DOHH2 (cell line): ENCODE data around the gene PDE1C.

Experiments
- H3F3A ChIP-seq: fragments of 200-600 bp; sonication (generic), shearing (Covaris generic); 2 replicates; pipeline ENCODE4 v1.6.0; 2016; ENCODE audit warnings: antibody characterized with exemption, mild to moderate bottlenecking; ENCODE audit not compliant: control insufficient read depth, insufficient read depth
- H3K27ac ChIP-seq: fragments of 200-600 bp; sonication (generic); 2 replicates; pipeline ENCODE4 v1.5.1; 2014; ENCODE audit warnings: low read depth, mild to moderate bottlenecking, low read length, moderate library complexity
- H3K27me3 ChIP-seq: fragments of 200-600 bp; sonication (generic); 2 replicates; pipeline ENCODE4 v1.6.1; 2014; ENCODE audit warnings: mild to moderate bottlenecking, low read length, mixed read lengths; ENCODE audit not compliant: control insufficient read depth
- H3K36me3 ChIP-seq: fragments of 200-600 bp; sonication (generic); 2 replicates; pipeline ENCODE4 v1.6.1; 2014; ENCODE audit warnings: mild to moderate bottlenecking, low read length, moderate library complexity, mixed read lengths; ENCODE audit not compliant: control insufficient read depth
- H3K4me1 ChIP-seq: fragments of 200-600 bp; sonication (generic); 2 replicates; pipeline ENCODE4 v1.6.1; 2014; ENCODE audit warnings: mild to moderate bottlenecking, low read length, mixed read lengths; ENCODE audit not compliant: control insufficient read depth
- H3K4me2 ChIP-seq: fragments of 200-600 bp; sonication (generic); 2 replicates; pipeline ENCODE4 v1.6.0; 2014; ENCODE audit warnings: mild to moderate bottlenecking, low read length, moderate library complexity
- H3K4me3 ChIP-seq: fragments of 200-600 bp; sonication (generic); 2 replicates; pipeline ENCODE4 v1.5.1; 2014; ENCODE audit warnings: mild to moderate bottlenecking, low read length, mixed read lengths
- H3K79me2 ChIP-seq: fragments of 200-600 bp; sonication (generic); 2 replicates; pipeline ENCODE4 v1.6.1; 2014; ENCODE audit warnings: mild to moderate bottlenecking, low read length, mixed read lengths; ENCODE audit not compliant: control insufficient read depth
- H3K9me2 ChIP-seq: fragments of 200-600 bp; sonication (generic); replicated peaks from 2 replicates; pipeline ENCODE4 v1.6.1; 2014; ENCODE audit warnings: mild to moderate bottlenecking, low read length, mixed read lengths; ENCODE audit not compliant: control insufficient read depth
- H3K9me3 ChIP-seq: fragments of 200-600 bp; sonication (generic); 2 replicates; pipeline ENCODE4 v1.6.1; 2014; ENCODE audit warnings: antibody characterized with exemption, low read length, mixed read lengths; ENCODE audit not compliant: control insufficient read depth, insufficient read depth
- H4K20me1 ChIP-seq: fragments of 200-600 bp; sonication (generic); 2 replicates; pipeline ENCODE4 v1.6.0; 2014; ENCODE audit warnings: low read depth, mild to moderate bottlenecking, antibody characterized with exemption, low read length, moderate library complexity; ENCODE audit not compliant: control insufficient read depth, insufficient read depth
- CTCF ChIP-seq: fragments of 200-600 bp; sonication (generic); IDR thresholded peaks from one replicate; pipeline ENCODE4 v1.5.1; 2014; ENCODE audit warnings: antibody characterized with exemption, mild to moderate bottlenecking, low read depth, low read length; ENCODE audit not compliant: poor library complexity, severe bottlenecking
- EZH2phosphoT487 ChIP-seq: fragments of 200-600 bp; sonication (generic); IDR thresholded peaks from 2 replicates; pipeline ENCODE4 v1.6.1; 2017; ENCODE audit warnings: borderline replicate concordance, mild to moderate bottlenecking, antibody characterized with exemption, low read length, moderate library complexity, mixed read lengths

PDE1C gene

GRCh38 chr7:31981874-31982390, 88.3 kb downstream of the PDE1C start:
- no peaks in the 10 kb centered on the region for H3K36me3 ChIP-seq
- no peaks in the 10 kb centered on the region for H3K9me2 ChIP-seq
- H3K79me2 ChIP-seq: no peaks in the 10 kb centered on the region
- H3K4me3 ChIP-seq: no peak overlapping the region
- H3K9me3 ChIP-seq: no peaks in the 10 kb centered on the region
- no peak overlapping the region for H3K27ac ChIP-seq
- H3K4me2 ChIP-seq: no peak overlapping the region
- no peaks in the 10 kb centered on the region for H4K20me1 ChIP-seq
- H3K4me1 ChIP-seq: no peaks in the 10 kb centered on the region
- no peaks in the 10 kb centered on the region for H3K27me3 ChIP-seq
- H3F3A ChIP-seq: no peaks in the 10 kb centered on the region
- no peak for TF ChIP-seq CTCF
- no peak for TF ChIP-seq EZH2phosphoT487

- no peaks in the 10 kb centered on the region for H3K27me3 ChIP-seq
- H3K79me2 ChIP-seq: no peaks in the 10 kb centered on the region
- no peaks in the 10 kb centered on the region for H3K36me3 ChIP-seq
- no peaks in the 10 kb centered on the region for H3K9me3 ChIP-seq
- no peak overlapping the region for H3K4me2 ChIP-seq
- no peaks in the 10 kb centered on the region for H4K20me1 ChIP-seq
- no peaks in the 10 kb centered on the region for H3K4me1 ChIP-seq
- H3K27ac ChIP-seq: no peak overlapping the region
- H3K4me3 ChIP-seq: no peak overlapping the region
- H3K9me2 ChIP-seq: no peaks in the 10 kb centered on the region
- no peaks in the 10 kb centered on the region for H3F3A ChIP-seq
- TF ChIP-seq CTCF: no peak
- TF ChIP-seq EZH2phosphoT487: no peak
Observed at GRCh38 chr7:31979690-31980330, 90.4 kb downstream of the PDE1C start.

GRCh38 chr7:31975546-31975945, 94.7 kb downstream of the PDE1C start:
- TF ChIP-seq EZH2phosphoT487: no peak
- TF ChIP-seq CTCF: no peak
- H3K4me3 ChIP-seq: no peak overlapping the region
- H3K4me1 ChIP-seq: no peaks in the 10 kb centered on the region
- H3K9me2 ChIP-seq: no peaks in the 10 kb centered on the region
- no peaks in the 10 kb centered on the region for H3K9me3 ChIP-seq
- no peaks in the 10 kb centered on the region for H3K79me2 ChIP-seq
- no peaks in the 10 kb centered on the region for H4K20me1 ChIP-seq
- no peaks in the 10 kb centered on the region for H3F3A ChIP-seq
- H3K36me3 ChIP-seq: no peaks in the 10 kb centered on the region
- no peaks in the 10 kb centered on the region for H3K27me3 ChIP-seq
- H3K27ac ChIP-seq: no peak overlapping the region
- no peak overlapping the region for H3K4me2 ChIP-seq
